MCF 10A (cell line): Measurements from ENCODE around the gene ATF7. TPM values are rescaled to one million over a fixed set of nuclear protein-coding genes. Genes with fewer than 3 reads are reported as not detected.

ENCODE experiments used
- BruUV-seq: library from RNA; stranded (reverse); fragments of 400-500 nt; replicated peaks from 2 replicates; lab custom pipeline; 2021; lab: Mats Ljungman, UMichigan
- CTCF ChIA-PET: fragments of 300-600 bp; sonication (Branson Sonifier 250); formaldehyde crosslinking; extraction: SDS; loops from one replicate; lab custom pipeline; 2021; ENCODE audit warnings: antibody characterized with exemption, inconsistent platforms; lab: Yijun Ruan, JAX
- POLR2A ChIA-PET: fragments of 300-600, 350-650 bp; sonication (Branson Sonifier 250); formaldehyde crosslinking; extraction: SDS; loops from one replicate; lab custom pipeline; 2020; ENCODE audit warnings: antibody characterized with exemption, inconsistent platforms; lab: Yijun Ruan, JAX
- DNase-seq: peaks from one replicate; pipeline ENCODE4 v3.0.0-alpha.2; 2018; ENCODE audit not compliant: unreplicated experiment
- H3K27ac Mint-ChIP-seq: one replicate; pipeline ENCODE4 v1.8.0; 2022; ENCODE audit warnings: mild to moderate bottlenecking, low read depth, mixed read lengths; ENCODE audit not compliant: unreplicated experiment
- H3K27me3 Mint-ChIP-seq: one replicate; pipeline ENCODE4 v1.8.0; 2022; ENCODE audit warnings: mixed read lengths; ENCODE audit not compliant: insufficient read depth, unreplicated experiment
- H3K36me3 Mint-ChIP-seq: one replicate; pipeline ENCODE4 v1.8.0; 2022; ENCODE audit warnings: mild to moderate bottlenecking, moderate library complexity, mixed read lengths; ENCODE audit not compliant: insufficient read depth, unreplicated experiment
- H3K4me1 Mint-ChIP-seq: one replicate; pipeline ENCODE4 v1.8.0; 2022; ENCODE audit warnings: mixed read lengths; ENCODE audit not compliant: insufficient read depth, unreplicated experiment
- H3K4me3 Mint-ChIP-seq: one replicate; pipeline ENCODE4 v1.8.0; 2022; ENCODE audit warnings: mild to moderate bottlenecking, moderate library complexity, mixed read lengths; ENCODE audit not compliant: unreplicated experiment
- H3K9me3 Mint-ChIP-seq: one replicate; pipeline ENCODE4 v1.8.0; 2022; ENCODE audit warnings: mixed read lengths; ENCODE audit not compliant: unreplicated experiment
- intact Hi-C: fragments of 100-400 bp; cut with micrococcal nuclease; formaldehyde crosslinking; loops from 2 replicates; pipeline ENCODE4 v1.14.1; 2022
- total RNA-seq: library from RNA; stranded (reverse); gene quantifications from 2 replicates; pipeline ENCODE4 v1.2.3, GENCODE V29; 2022
- TF ChIP-seq, protein P1 (sequence below): fragments of 200-600 bp; IDR thresholded peaks from one replicate; pipeline ENCODE4 v1.8.0; 2022; ENCODE audit warnings: antibody characterized with exemption, mild to moderate bottlenecking; ENCODE audit not compliant: unreplicated experiment

ATF7 gene
- total RNA-seq, 1 experiment from 2014 or later, result 40.8 TPM

DNA sequence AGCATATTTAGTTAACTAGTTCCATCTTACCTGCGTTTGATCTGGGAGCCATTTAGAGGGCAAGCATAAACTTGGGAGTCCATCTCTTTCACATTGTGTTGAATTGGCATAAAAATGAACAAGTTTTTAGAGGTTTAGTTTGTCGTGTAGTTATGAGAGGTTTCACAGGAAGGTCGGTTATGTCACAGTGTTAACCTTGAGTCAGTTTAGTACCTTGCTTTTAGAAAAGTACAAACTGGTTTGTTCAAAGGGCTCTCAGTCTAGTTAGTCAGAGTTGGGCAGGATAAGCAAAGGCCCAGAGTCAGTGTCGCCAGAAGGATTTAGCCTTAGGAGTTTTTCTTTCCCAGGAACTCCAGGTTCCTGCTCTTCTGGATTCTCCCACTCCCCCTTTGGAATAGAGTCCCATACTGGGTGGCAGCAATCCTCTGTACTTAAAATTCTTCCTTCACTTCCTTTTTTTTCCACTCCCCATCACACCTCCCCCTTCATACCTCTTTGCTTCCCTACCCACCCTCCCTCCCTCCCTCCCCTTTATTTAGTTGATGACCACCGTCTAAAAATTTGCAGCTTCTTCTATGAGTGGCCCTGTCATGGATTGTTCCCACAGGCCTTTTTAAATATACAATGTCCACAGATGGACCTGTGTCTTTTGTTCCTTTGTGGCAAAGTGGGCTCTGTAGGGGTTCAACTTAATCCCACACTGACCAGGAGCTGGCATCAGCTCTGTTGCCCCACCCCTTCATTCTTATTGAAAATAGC, 162.2 kb downstream of the ATF7 start:
- Mint-ChIP-seq H3K36me3 (peaks cover 100% of the 10 kb centered on the region), H3K27me3 (no peaks in the 10 kb centered on the region), H3K4me1 (peaks cover 40% of the 10 kb centered on the region), H3K4me3 (no peak overlapping the region), H3K27ac (no peak overlapping the region), H3K9me3 (no peaks in the 10 kb centered on the region)
- DNase-seq, result no peak
- TF ChIP-seq, protein P1, sequence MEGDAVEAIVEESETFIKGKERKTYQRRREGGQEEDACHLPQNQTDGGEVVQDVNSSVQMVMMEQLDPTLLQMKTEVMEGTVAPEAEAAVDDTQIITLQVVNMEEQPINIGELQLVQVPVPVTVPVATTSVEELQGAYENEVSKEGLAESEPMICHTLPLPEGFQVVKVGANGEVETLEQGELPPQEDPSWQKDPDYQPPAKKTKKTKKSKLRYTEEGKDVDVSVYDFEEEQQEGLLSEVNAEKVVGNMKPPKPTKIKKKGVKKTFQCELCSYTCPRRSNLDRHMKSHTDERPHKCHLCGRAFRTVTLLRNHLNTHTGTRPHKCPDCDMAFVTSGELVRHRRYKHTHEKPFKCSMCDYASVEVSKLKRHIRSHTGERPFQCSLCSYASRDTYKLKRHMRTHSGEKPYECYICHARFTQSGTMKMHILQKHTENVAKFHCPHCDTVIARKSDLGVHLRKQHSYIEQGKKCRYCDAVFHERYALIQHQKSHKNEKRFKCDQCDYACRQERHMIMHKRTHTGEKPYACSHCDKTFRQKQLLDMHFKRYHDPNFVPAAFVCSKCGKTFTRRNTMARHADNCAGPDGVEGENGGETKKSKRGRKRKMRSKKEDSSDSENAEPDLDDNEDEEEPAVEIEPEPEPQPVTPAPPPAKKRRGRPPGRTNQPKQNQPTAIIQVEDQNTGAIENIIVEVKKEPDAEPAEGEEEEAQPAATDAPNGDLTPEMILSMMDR, result no peak
- intact Hi-C loops, result no loop called here
- POLR2A ChIA-PET, result interaction anchor here (0.8 to 5.3 kb wide), 3 partner anchors 9 to 11 kb away, joined by 3 to 25 read pairs (median 4); no protein-coding TSS in a partner anchor
- CTCF ChIA-PET, result interaction anchor here (0.6 to 1.1 kb wide), 4 partner anchors 11 to 1185 kb away, joined by 3 to 4 read pairs (median 3); no protein-coding TSS in a partner anchor
- no TSS peak for BruUV-seq

DNA sequence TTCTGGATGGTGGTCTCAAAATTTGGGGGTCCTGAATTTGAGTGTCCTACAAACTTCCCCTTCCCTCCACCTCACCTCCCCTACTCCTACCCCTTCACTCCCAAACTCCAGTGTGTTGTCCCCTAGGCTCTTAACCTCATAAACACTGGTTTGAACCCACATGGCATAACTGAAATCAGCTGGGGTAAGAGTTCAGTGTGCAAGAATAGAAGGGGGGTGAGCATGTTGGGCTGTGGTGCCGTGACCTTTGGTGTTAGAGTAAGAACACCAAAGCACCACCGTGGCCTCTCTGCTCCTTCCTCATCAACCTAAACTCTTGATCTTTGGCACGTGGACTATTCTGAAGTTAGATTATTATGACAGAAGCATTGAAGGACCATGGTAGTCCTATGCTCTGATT, 163.2 kb downstream of the ATF7 start:
- TF ChIP-seq, protein P1, result no peak
- Mint-ChIP-seq H3K36me3 (peaks cover 100% of the 10 kb centered on the region), H3K27ac (no peak overlapping the region), H3K27me3 (no peaks in the 10 kb centered on the region), H3K4me3 (no peak overlapping the region), H3K4me1 (peaks cover 40% of the 10 kb centered on the region), H3K9me3 (no peaks in the 10 kb centered on the region)
- ChIA-PET POLR2A (interaction anchor here (0.6 to 5.3 kb wide), 4 partner anchors 9 to 115 kb away, joined by 3 to 25 read pairs (median 4); no protein-coding TSS in a partner anchor), CTCF (no interaction called here)
- BruUV-seq, result no TSS peak
- intact Hi-C loops, result no loop called here
- DNase-seq, result no peak

DNA sequence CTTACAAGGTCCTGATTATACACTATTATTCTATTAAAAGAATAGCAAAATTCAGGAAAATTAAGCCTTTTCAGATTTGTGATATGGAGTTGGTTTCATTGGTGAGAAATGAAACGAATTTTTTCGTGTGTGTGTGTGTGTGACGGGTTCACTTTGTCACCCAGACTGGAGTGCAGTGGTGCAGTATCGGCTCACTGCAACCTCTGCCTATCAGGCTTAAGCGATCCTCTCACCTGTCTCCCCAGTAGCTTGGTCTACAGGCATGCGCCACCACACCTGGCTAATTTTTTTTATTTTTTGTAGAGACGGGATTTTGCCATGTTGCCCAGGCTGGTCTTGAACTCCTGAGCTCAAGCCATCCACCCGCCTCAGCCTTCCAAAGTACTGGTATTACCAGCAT, 164.6 kb downstream of the ATF7 start:
- Mint-ChIP-seq H3K27me3 (no peaks in the 10 kb centered on the region), H3K36me3 (peaks cover 100% of the 10 kb centered on the region), H3K27ac (no peak overlapping the region), H3K4me3 (no peak overlapping the region), H3K4me1 (peaks cover 34% of the 10 kb centered on the region), H3K9me3 (no peaks in the 10 kb centered on the region)
- intact Hi-C loops, result no loop called here
- BruUV-seq, result no TSS peak
- DNase-seq, result no peak
- TF ChIP-seq, protein P1, result no peak
- CTCF ChIA-PET, result interaction anchor here (1.2 kb wide), 1 partner anchor 8 kb away, joined by 5 read pairs; no protein-coding TSS in a partner anchor
- POLR2A ChIA-PET, result interaction anchor here (1.1 to 5.3 kb wide), 2 partner anchors 13 to 32 kb away, joined by 4 to 25 read pairs; no protein-coding TSS in a partner anchor

DNA sequence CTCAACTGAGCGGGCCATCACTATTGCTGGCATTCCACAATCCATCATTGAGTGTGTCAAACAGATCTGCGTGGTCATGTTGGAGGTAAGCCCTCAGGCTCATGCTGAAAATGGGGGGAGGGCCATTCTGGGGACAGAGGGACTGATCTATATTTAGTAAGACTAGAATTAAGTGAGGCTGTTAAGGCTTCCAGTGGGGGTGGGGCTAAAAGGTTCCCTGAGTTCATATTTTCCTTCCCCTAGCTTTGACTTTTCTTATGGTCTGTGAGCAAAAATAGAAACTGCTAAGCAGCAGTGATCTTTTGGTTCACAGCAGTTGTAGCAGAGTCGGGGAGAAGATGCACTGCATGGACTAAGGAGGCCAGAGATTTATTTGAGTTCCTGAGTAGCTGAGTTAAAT, 165.1 kb downstream of the ATF7 start:
- ChIA-PET POLR2A (interaction anchor here (1.1 to 5.3 kb wide), 2 partner anchors 14 to 33 kb away, joined by 4 to 25 read pairs; no protein-coding TSS in a partner anchor), CTCF (interaction anchor here (1.2 kb wide), 1 partner anchor 8 kb away, joined by 5 read pairs; no protein-coding TSS in a partner anchor)
- H3K9me3 Mint-ChIP-seq, result no peaks in the 10 kb centered on the region
- no peak for DNase-seq
- H3K4me3 Mint-ChIP-seq, result no peak overlapping the region
- TF ChIP-seq, protein P1, result no peak
- no peaks in the 10 kb centered on the region for H3K27me3 Mint-ChIP-seq
- intact Hi-C loops, result no loop called here
- no TSS peak for BruUV-seq
- H3K4me1 Mint-ChIP-seq, result peaks cover 30% of the 10 kb centered on the region
- no peak overlapping the region for H3K27ac Mint-ChIP-seq
- H3K36me3 Mint-ChIP-seq, result peaks cover 100% of the 10 kb centered on the region
